ENCODE results near the gene N4BP3. TPM values are rescaled to one million over a fixed set of nuclear protein-coding genes. Genes with fewer than 3 reads are reported as not detected.
"Not testable (repeated sequence)": the region's sequence is repeated elsewhere in the genome, so short reads cannot be mapped to it uniquely, and the experiment has no call there.

The N4BP3 gene
- total RNA-seq, 3 donors from 2014 or later: 0.82 to 4.0 (median 1.7) TPM

DNA sequence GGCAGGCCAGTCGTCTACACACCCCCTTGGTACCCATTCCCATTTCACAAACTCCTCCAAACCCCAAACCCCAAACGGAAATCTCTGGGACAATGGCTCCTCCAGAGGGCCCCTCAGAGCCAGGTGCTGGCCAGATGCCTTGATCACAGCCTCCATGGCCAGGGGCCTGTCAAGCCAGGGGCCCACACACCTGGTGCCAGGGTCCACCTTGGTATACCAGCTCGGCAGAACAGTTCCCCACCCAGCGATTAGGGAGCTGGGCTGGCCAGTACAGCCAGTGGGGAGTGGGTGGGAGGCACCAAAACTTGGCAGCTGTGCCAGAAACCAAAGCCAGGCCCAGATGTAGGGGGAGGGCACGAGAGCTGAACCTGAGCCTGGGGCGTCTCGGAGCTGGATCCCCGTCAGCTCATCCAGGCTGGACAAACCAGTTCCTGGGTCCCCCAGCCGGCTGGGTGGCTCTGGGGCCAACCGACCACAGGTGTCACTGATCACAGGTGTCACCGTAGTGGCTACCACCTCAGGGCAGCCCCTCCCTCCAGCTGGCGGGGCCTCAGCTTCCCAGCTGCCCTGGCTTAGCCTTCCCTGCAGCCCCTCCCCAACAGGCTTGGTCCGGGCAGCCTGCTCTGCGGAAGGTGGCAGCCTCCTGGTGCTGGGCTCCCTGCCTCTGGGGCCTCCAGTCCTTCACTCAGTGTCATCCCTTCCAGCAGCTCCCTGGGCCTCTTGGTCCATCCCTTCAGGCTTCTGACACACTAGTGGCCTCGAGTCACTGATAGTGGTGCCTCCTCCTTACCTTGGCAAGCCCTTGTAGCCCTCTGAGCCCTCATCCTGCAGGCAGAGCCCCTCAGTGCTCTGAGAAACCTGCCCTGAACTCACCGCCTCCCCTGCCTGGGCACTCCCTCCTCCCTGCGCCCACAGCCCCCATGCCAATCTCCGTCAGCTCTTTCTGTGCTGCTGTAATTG, 10.9 kb downstream of the N4BP3 start:
- no peak overlapping the region for H3K4me3 ChIP-seq
- intact Hi-C loops (cut with DNase I, micrococcal nuclease): no loop called here
- peak; percentile 14 for ATAC-seq
- H3K4me1 ChIP-seq (ENCODE audit: low read depth): peaks cover 15% of the 10 kb centered on the region
- TF ChIP-seq, protein P1, sequence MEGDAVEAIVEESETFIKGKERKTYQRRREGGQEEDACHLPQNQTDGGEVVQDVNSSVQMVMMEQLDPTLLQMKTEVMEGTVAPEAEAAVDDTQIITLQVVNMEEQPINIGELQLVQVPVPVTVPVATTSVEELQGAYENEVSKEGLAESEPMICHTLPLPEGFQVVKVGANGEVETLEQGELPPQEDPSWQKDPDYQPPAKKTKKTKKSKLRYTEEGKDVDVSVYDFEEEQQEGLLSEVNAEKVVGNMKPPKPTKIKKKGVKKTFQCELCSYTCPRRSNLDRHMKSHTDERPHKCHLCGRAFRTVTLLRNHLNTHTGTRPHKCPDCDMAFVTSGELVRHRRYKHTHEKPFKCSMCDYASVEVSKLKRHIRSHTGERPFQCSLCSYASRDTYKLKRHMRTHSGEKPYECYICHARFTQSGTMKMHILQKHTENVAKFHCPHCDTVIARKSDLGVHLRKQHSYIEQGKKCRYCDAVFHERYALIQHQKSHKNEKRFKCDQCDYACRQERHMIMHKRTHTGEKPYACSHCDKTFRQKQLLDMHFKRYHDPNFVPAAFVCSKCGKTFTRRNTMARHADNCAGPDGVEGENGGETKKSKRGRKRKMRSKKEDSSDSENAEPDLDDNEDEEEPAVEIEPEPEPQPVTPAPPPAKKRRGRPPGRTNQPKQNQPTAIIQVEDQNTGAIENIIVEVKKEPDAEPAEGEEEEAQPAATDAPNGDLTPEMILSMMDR (IDR thresholded peaks at IDR 0.05): no peak
- H3K9me3 ChIP-seq: no peaks in the 10 kb centered on the region
- no peaks in the 10 kb centered on the region for H3K36me3 ChIP-seq (ENCODE audit: low read depth)
- peak in 2 of 3 donors; percentile 41 to 57 for DNase-seq

DNA sequence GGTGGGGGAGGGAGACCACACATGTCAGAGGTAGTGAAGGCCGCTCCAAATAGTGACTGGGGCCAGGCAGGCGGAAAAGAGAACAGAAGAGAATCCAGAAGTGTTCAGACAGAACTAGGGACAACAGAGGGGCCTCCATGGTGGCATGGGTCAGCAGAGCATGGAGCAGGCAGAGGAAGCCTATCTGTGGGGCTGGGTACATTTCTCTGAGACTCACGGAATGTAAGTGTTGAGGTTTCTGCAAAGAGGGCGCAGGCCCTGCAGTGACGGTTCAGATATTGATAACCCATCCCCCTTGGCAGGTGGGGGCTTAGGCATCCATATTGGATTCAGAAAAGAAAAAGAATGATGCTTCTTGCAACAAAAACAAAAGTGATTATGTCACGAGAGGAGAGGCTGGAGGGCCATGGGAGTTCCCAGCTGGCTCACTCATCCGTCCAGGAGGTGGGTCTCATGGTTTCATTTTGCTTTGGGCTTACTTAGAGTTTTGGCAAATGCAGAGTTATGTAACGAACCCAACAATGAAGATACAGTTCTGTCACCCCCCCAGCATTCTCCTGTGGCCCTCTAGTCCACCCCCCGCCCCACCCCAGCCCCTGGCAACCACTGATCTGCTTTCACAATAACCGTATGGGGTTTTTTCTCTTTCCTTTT, 12.0 kb downstream of the N4BP3 start:
- intact Hi-C loops (cut with DNase I, micrococcal nuclease): no loop called here
- ATAC-seq (no peak), DNase-seq (no peak)

GRCh38 chr5:178126556-178126955, 13.2 kb downstream of the N4BP3 start:
- Histone ChIP-seq H3K9me3 (no peaks in the 10 kb centered on the region), H3K36me3 (ENCODE audit: low read depth) (no peaks in the 10 kb centered on the region), H3K4me1 (ENCODE audit: low read depth) (peaks cover 8% of the 10 kb centered on the region), H3K4me3 (no peak overlapping the region)
- no peak for DNase-seq
- no peak for ATAC-seq
- TF ChIP-seq, protein P1 (IDR thresholded peaks at IDR 0.05): no peak
- intact Hi-C loops (cut with DNase I, micrococcal nuclease): no loop called here

More for the DNA sequence above, 12.0 kb downstream of the N4BP3 start:
- Histone ChIP-seq H3K4me3 (no peak overlapping the region), H3K4me1 (ENCODE audit: low read depth) (peaks cover 15% of the 10 kb centered on the region), H3K36me3 (ENCODE audit: low read depth) (no peaks in the 10 kb centered on the region), H3K9me3 (no peaks in the 10 kb centered on the region)
- TF ChIP-seq, protein P1 (IDR thresholded peaks at IDR 0.05): no peak

GRCh38 chr5:178127300-178128009, 14.1 kb downstream of the N4BP3 start:
- intact Hi-C loops (cut with DNase I, micrococcal nuclease); ATAC-seq; H3K9me3 ChIP-seq: not testable (repeated sequence)

DNA sequence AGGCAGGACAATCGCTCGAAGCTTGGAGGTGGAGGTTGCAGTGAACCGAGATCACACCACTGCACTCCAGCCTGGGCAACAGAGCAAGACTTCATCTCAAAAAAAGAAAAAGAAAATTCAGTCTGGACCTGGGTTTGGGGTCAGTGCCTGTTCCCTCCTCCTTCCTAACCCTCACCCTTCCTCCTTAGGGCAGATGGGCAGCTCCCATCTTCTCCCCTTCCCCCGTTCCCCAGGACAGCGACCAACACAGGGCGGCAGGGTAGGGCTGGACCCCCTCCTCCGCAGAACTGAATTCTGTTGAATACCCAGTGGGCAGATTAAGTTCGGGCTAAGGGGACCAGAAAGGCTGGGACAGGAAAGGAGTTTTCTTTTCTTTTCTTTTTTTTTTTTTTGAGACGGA, 16.0 kb downstream of the N4BP3 start:
- H3K9me3 ChIP-seq: no peaks in the 10 kb centered on the region
- peaks cover 8% of the 10 kb centered on the region for H3K4me1 ChIP-seq (ENCODE audit: low read depth)
- ATAC-seq: no peak
- H3K36me3 ChIP-seq (ENCODE audit: low read depth): no peaks in the 10 kb centered on the region
- H3K4me3 ChIP-seq: no peak overlapping the region
- no peak for DNase-seq
- intact Hi-C loops (cut with DNase I, micrococcal nuclease): no loop called here
- TF ChIP-seq, protein P1 (IDR thresholded peaks at IDR 0.05): no peak

More at GRCh38 chr5:178127300-178128009, 14.1 kb downstream of the N4BP3 start:
- not testable (repeated sequence) for H3K36me3 ChIP-seq (ENCODE audit: low read depth); H3K4me3 ChIP-seq; DNase-seq; H3K4me1 ChIP-seq (ENCODE audit: low read depth)

DNA sequence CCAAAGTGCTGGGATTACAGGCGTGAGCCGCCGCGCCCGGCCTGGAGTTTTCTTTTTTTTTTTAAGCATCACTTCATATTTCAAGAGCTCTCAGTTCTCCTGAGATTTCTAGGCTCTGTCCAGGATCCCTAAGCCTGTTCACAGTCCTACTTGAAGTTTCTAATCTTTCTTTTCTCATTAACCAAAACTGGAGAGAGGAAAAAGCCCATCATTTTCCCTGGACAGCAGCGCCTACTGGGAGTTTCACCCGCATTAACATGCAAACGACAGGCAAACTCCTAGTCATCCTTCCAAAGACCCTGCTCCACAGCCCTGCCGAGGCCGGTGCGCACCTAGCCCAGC, 16.9 kb downstream of the N4BP3 start:
- H3K4me1 ChIP-seq (ENCODE audit: low read depth); intact Hi-C loops (cut with DNase I, micrococcal nuclease); DNase-seq; H3K9me3 ChIP-seq; H3K36me3 ChIP-seq (ENCODE audit: low read depth); ATAC-seq: not testable (repeated sequence)
- H3K4me3 ChIP-seq: peak overlapping the region; percentile 47

Data from mucosa of descending colon (tissue), 3 donors.